ENCODE measurements around the gene BCL10. TPM values are rescaled to one million over a fixed set of nuclear protein-coding genes. Genes with fewer than 3 reads are reported as not detected.

BCL10 gene
- total and polyA plus RNA-seq, 2 of the 4 experiments (the other 2 are of a cell fraction): 15.3 to 30.5 TPM

DNA sequence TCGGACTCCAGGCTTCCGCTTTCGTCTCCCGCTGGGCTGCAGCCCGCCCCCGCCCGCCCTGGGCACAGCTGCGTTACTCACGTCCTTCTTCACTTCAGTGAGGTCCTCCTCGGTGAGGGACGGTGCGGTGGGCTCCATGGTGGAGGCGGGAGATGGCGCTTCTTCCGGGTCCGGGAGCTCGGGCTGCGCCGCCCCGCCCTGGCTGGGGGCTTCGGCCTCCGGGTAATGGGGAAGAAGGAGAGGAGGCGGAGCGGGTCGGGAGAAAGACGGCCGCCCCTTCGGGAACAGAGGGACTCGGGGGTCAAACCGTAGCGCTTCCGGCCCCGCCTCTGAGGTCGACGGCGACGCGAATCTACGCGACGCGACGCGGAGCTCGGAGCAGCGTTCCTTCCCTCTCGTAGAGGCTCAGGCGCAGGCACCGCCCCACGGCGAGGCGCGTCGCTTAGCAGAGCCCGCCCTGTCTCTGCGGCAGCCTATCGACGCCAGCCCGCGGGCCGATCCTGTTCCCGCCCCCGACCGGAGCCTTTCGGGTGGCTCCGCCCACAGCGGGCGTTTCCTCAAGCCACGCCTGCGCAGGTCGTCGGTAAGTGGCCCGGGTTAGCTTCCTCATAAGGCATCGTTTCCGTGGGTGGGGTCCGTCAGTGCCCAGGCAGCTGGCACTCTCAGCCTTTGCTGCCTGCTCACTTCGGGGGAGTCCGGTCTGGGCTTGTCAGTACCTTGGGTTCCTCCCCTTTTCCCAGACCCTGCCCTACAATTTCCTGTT lies at the start of gene BCL10 (continued):
- TF ChIP-seq, protein P1, sequence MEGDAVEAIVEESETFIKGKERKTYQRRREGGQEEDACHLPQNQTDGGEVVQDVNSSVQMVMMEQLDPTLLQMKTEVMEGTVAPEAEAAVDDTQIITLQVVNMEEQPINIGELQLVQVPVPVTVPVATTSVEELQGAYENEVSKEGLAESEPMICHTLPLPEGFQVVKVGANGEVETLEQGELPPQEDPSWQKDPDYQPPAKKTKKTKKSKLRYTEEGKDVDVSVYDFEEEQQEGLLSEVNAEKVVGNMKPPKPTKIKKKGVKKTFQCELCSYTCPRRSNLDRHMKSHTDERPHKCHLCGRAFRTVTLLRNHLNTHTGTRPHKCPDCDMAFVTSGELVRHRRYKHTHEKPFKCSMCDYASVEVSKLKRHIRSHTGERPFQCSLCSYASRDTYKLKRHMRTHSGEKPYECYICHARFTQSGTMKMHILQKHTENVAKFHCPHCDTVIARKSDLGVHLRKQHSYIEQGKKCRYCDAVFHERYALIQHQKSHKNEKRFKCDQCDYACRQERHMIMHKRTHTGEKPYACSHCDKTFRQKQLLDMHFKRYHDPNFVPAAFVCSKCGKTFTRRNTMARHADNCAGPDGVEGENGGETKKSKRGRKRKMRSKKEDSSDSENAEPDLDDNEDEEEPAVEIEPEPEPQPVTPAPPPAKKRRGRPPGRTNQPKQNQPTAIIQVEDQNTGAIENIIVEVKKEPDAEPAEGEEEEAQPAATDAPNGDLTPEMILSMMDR (conservative IDR thresholded peaks at IDR 0.05; ENCODE audit: low read depth, low read length): no peak

DNA sequence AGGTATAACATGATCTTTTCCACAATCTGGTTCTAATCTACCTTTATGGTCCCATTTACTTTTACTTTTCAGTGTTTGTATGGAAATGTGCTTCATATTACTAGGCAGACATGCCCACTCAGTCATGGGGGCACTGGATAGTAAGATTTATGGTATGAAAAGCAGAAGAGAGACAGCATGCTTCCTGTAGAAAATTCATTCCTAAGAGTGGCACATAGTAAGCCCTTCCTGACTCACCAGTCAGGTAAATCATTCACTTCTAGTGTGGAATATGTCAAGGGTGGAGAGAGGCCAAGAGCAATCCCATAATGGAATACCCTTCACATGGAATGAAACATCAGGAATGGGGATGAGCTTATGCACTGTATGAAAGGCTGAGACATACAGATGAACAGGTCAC lies 49.5 kb upstream of the BCL10 start:
- in situ Hi-C loops (cut with MboI; ENCODE audit: low sequenced_read_pairs): no loop called here
- Histone ChIP-seq H2AFZ (replicated peaks; ENCODE audit: low read length, poor library complexity) (no peak overlapping the region), H3K36me3 (ENCODE audit: control insufficient read depth, insufficient read depth, low read length) (peaks cover 6% of the 10 kb centered on the region; the same call in 1 of the 2 replicates), H4K91ac (ENCODE audit: insufficient read depth, low read depth, low read length) (peak overlapping the region; percentile 48; the same call in 1 of the 2 replicates), H3K23ac (ENCODE audit: low read depth, low read length) (peak overlapping the region; percentile 82; the same call in 1 of the 2 replicates), H3K79me1 (ENCODE audit: low read depth in 1 of 2, low read length in 2 of 2) (peaks cover 23 to 70% of the 10 kb centered on the region in 2 experiments), H2AK9ac (replicated peaks; ENCODE audit: low read depth, low read length, poor library complexity) (no peak overlapping the region), H3K9ac (ENCODE audit: low read depth, low read length) (no peak overlapping the region), H4K8ac (ENCODE audit: low read depth in 2 of 2, low read length in 2 of 2) (peak overlapping the region; percentile 42 to 48; a peak in 3 of 4 replicates), H3K4me1 (ENCODE audit: control insufficient read depth, insufficient read depth, low read length) (peaks cover 35% of the 10 kb centered on the region), H4K20me1 (ENCODE audit: insufficient read depth, low read length) (no peaks in the 10 kb centered on the region), H3K14ac (replicated peaks; ENCODE audit: low read depth, low read length) (peak overlapping the region; percentile 84), H2BK20ac (ENCODE audit: low read depth, low read length) (peak overlapping the region; percentile 81), H2BK15ac (ENCODE audit: low read depth, low read length) (peak overlapping the region; percentile 67), H3K4me2 (ENCODE audit: low read depth, low read length) (no peak overlapping the region), H3K18ac (ENCODE audit: low read depth, low read length) (peak overlapping the region; percentile 77; the same call in 1 of the 2 replicates), H3K27me3 (ENCODE audit: control insufficient read depth, insufficient read depth, low read length) (no peaks in the 10 kb centered on the region), H4K5ac (ENCODE audit: low read depth, low read length) (peak overlapping the region; percentile 28; the same call in 1 of the 2 replicates), H3K4me3 (ENCODE audit: insufficient read depth, low read depth, low read length) (no peak overlapping the region), H3K4ac (ENCODE audit: low read depth, low read length) (peak overlapping the region; percentile 65; the same call in 1 of the 2 replicates), H3K27ac (ENCODE audit: insufficient read depth, low read length) (no peak overlapping the region), H3K56ac (ENCODE audit: extremely low read depth, insufficient read depth, low read length) (no peak overlapping the region), H3K9me1 (ENCODE audit: insufficient read depth, low read length) (peaks cover 18% of the 10 kb centered on the region), H3K9me3 (ENCODE audit: control insufficient read depth, insufficient read depth, low read length) (no peaks in the 10 kb centered on the region), H2BK5ac (ENCODE audit: low read depth, low read length, poor library complexity, severe bottlenecking) (peak overlapping the region; percentile 79), H2BK120ac (ENCODE audit: low read depth, low read length) (peak overlapping the region; percentile 81), H2AK5ac (ENCODE audit: low read depth, low read length) (peak overlapping the region; percentile 46)
- ATAC-seq (ENCODE audit: low read depth): no peak
- BruUV-seq (replicated peaks): no TSS peak
- dilution Hi-C loops (cut with HindIII; ENCODE audit: low sequenced_read_pairs, unreplicated experiment): no loop called here
- no peak for DNase-seq
- ChIA-PET CTCF (no interaction called here), POLR2A (ENCODE audit: unreplicated experiment) (no interaction called here)
- intact Hi-C loops (cut with micrococcal nuclease): no loop called here
- TF ChIP-seq CEBPB (IDR thresholded peaks at IDR 0.05; ENCODE audit: low read depth, low read length) (no peak), CHD1 (IDR thresholded peaks at IDR 0.05; ENCODE audit: low read depth, low read length) (no peak), RCOR1 (IDR thresholded peaks at IDR 0.05; ENCODE audit: insufficient replicate concordance, low read length) (no peak), MAZ (IDR thresholded peaks at IDR 0.05; ENCODE audit: borderline replicate concordance, low read depth, low read length) (no peak), MXI1 (IDR thresholded peaks at IDR 0.05; ENCODE audit: borderline replicate concordance, low read depth, low read length) (no peak), BHLHE40 (IDR thresholded peaks at IDR 0.05; ENCODE audit: low read depth, low read length) (no peak), FOS (IDR thresholded peaks at IDR 0.05; ENCODE audit: low read depth, low read length) (no peak), SMC3 (IDR thresholded peaks at IDR 0.05; ENCODE audit: low read depth, low read length) (no peak), POLR2A (IDR thresholded peaks at IDR 0.05; ENCODE audit: low read depth, low read length) (no peak), NFE2L2 (IDR thresholded peaks at IDR 0.05; ENCODE audit: low read depth, low read length) (no peak)
- TF ChIP-seq, protein P2, sequence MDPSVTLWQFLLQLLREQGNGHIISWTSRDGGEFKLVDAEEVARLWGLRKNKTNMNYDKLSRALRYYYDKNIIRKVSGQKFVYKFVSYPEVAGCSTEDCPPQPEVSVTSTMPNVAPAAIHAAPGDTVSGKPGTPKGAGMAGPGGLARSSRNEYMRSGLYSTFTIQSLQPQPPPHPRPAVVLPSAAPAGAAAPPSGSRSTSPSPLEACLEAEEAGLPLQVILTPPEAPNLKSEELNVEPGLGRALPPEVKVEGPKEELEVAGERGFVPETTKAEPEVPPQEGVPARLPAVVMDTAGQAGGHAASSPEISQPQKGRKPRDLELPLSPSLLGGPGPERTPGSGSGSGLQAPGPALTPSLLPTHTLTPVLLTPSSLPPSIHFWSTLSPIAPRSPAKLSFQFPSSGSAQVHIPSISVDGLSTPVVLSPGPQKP (IDR thresholded peaks at IDR 0.05; ENCODE audit: borderline replicate concordance, low read depth, low read length): no peak
- TF ChIP-seq, protein P3, sequence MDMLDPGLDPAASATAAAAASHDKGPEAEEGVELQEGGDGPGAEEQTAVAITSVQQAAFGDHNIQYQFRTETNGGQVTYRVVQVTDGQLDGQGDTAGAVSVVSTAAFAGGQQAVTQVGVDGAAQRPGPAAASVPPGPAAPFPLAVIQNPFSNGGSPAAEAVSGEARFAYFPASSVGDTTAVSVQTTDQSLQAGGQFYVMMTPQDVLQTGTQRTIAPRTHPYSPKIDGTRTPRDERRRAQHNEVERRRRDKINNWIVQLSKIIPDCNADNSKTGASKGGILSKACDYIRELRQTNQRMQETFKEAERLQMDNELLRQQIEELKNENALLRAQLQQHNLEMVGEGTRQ (IDR thresholded peaks at IDR 0.05; ENCODE audit: low read depth, low read length): no peak

All from IMR-90 (cell line).